GM19193 (cell line): ENCODE data around the gene SAXO1.

Experiments used
- POLR2A ChIP-seq: IDR thresholded peaks from 4 replicates; pipeline ENCODE4 v1.6.1; 2011; ENCODE audit not compliant: insufficient read depth, insufficient read length; ENCODE audit errors: extremely low read depth

Gene SAXO1

GRCh38 chr9:18981476-18982261, 51.3 kb downstream of the SAXO1 start:
- TF ChIP-seq POLR2A, result no peak

- TF ChIP-seq POLR2A, result no peak
These were observed 52.8 kb downstream of the SAXO1 start for GRCh38 chr9:18980189-18980588.

GRCh38 chr9:18979367-18979766, 53.6 kb downstream of the SAXO1 start:
- no peak for TF ChIP-seq POLR2A

- no peak for TF ChIP-seq POLR2A
These were observed 54.8 kb downstream of the SAXO1 start for GRCh38 chr9:18978188-18978587.

- no peak for TF ChIP-seq POLR2A
These were observed 56.1 kb downstream of the SAXO1 start for GRCh38 chr9:18976709-18977531.

- TF ChIP-seq POLR2A, result no peak
These were observed 56.7 kb downstream of the SAXO1 start for GRCh38 chr9:18976221-18976708.

- no peak for TF ChIP-seq POLR2A
These were observed 59.7 kb downstream of the SAXO1 start for GRCh38 chr9:18973348-18973747.

- TF ChIP-seq POLR2A, result no peak
These were observed 60.3 kb downstream of the SAXO1 start for GRCh38 chr9:18972675-18973074.

- TF ChIP-seq POLR2A, result no peak
These were observed 61.1 kb downstream of the SAXO1 start for GRCh38 chr9:18971909-18972308.

GRCh38 chr9:18971404-18971803, 61.6 kb downstream of the SAXO1 start:
- no peak for TF ChIP-seq POLR2A

GRCh38 chr9:18970393-18970792, 62.6 kb downstream of the SAXO1 start:
- no peak for TF ChIP-seq POLR2A

GRCh38 chr9:18969128-18969527, 63.9 kb downstream of the SAXO1 start:
- no peak for TF ChIP-seq POLR2A

- no peak for TF ChIP-seq POLR2A
These were observed 77.4 kb downstream of the SAXO1 start for GRCh38 chr9:18955626-18956025.

GRCh38 chr9:18951936-18952335, 81.1 kb downstream of the SAXO1 start:
- TF ChIP-seq POLR2A, result no peak

GRCh38 chr9:18947892-18948339, 85.1 kb downstream of the SAXO1 start:
- TF ChIP-seq POLR2A, result no peak

- no peak for TF ChIP-seq POLR2A
These were observed 90.2 kb downstream of the SAXO1 start for GRCh38 chr9:18942801-18943200.
